Smooth muscle cell (in vitro differentiated cells): ENCODE measurements around the gene LTBP2. TPM values are rescaled to one million over a fixed set of nuclear protein-coding genes. Genes with fewer than 3 reads are reported as not detected.

Experiments used
- DNase-seq: peaks from one replicate; lab custom pipeline; 2025; ENCODE audit not compliant: unreplicated experiment; lab: John Stamatoyannopoulos, UW
- H2AFZ ChIP-seq: fragments of 200-600 bp; sonication (generic); 2 replicates; pipeline ENCODE4 v1.6.0; 2016; ENCODE audit warnings: antibody characterized with exemption, low read depth, mild to moderate bottlenecking
- H3F3A ChIP-seq: fragments of 200-600 bp; sonication (generic); 2 replicates; pipeline ENCODE4 v1.6.0; 2017; ENCODE audit warnings: antibody characterized with exemption, low read depth
- H3K27ac ChIP-seq: fragments of 200-600 bp; sonication (generic); 2 replicates; pipeline ENCODE4 v1.5.1; 2016; ENCODE audit warnings: low read depth, mild to moderate bottlenecking
- H3K27me3 ChIP-seq: fragments of 200-600 bp; sonication (generic); 2 replicates; pipeline ENCODE4 v1.6.1; 2016; ENCODE audit warnings: low read depth, mild to moderate bottlenecking
- H3K36me3 ChIP-seq: fragments of 200-600 bp; sonication (generic); 2 replicates; pipeline ENCODE4 v1.5.1; 2016; ENCODE audit warnings: low read depth
- H3K4me1 ChIP-seq: fragments of 200-600 bp; sonication (generic); 2 replicates; pipeline ENCODE4 v1.5.1; 2016; ENCODE audit warnings: low read depth
- H3K4me2 ChIP-seq: fragments of 200-600 bp; sonication (generic); 2 replicates; pipeline ENCODE4 v1.6.0; 2016; ENCODE audit warnings: mild to moderate bottlenecking
- H3K4me3 ChIP-seq: fragments of 200-600 bp; sonication (generic); 2 replicates; pipeline ENCODE4 v1.5.1; 2016; ENCODE audit warnings: mild to moderate bottlenecking
- H3K79me2 ChIP-seq: fragments of 200-600 bp; sonication (generic); 2 replicates; pipeline ENCODE4 v1.6.0; 2016; ENCODE audit warnings: low read depth, mild to moderate bottlenecking
- H3K9ac ChIP-seq: fragments of 200-600 bp; sonication (generic); 2 replicates; pipeline ENCODE4 v1.6.0; 2016; ENCODE audit warnings: low read depth
- H3K9me3 ChIP-seq: fragments of 200-600 bp; sonication (generic); replicated peaks from 2 replicates; pipeline ENCODE4 v1.5.1; 2016; ENCODE audit warnings: low read depth
- H4K20me1 ChIP-seq: fragments of 200-600 bp; sonication (generic); 2 replicates; pipeline ENCODE4 v1.6.0; 2016; ENCODE audit warnings: low read depth
- WGBS: methylation state at CpG from one replicate; pipeline ENCODE4 v1.1.7; 2016; ENCODE audit warnings: low lambda C conversion rate; 5-methylcytosine and 5-hydroxymethylcytosine counted together
- polyA plus RNA-seq: library from polyadenylated mRNA; unstranded; fragments of >200 nt; fragmentation: Nextera tagmentation; extraction: Ambion mirVana; gene quantifications from 2 replicates; pipeline ENCODE4 v1.2.1, GENCODE V29; 2016
- total RNA-seq: library from RNA; depleted of rRNA; stranded (reverse); fragments of >200 nt; gene quantifications from 2 replicates; pipeline ENCODE4 v1.2.3, GENCODE V29; 2014
- TF ChIP-seq, protein P1 (sequence below): fragments of 200-600 bp; sonication (generic); IDR thresholded peaks from 2 replicates; pipeline ENCODE4 v1.5.1; 2017; ENCODE audit warnings: borderline replicate concordance, mild to moderate bottlenecking, antibody characterized with exemption; ENCODE audit not compliant: insufficient read depth, poor library complexity, severe bottlenecking

LTBP2 gene
- total and polyA plus RNA-seq, 2 experiments from 2014 or later: 90.1 to 108 TPM

DNA sequence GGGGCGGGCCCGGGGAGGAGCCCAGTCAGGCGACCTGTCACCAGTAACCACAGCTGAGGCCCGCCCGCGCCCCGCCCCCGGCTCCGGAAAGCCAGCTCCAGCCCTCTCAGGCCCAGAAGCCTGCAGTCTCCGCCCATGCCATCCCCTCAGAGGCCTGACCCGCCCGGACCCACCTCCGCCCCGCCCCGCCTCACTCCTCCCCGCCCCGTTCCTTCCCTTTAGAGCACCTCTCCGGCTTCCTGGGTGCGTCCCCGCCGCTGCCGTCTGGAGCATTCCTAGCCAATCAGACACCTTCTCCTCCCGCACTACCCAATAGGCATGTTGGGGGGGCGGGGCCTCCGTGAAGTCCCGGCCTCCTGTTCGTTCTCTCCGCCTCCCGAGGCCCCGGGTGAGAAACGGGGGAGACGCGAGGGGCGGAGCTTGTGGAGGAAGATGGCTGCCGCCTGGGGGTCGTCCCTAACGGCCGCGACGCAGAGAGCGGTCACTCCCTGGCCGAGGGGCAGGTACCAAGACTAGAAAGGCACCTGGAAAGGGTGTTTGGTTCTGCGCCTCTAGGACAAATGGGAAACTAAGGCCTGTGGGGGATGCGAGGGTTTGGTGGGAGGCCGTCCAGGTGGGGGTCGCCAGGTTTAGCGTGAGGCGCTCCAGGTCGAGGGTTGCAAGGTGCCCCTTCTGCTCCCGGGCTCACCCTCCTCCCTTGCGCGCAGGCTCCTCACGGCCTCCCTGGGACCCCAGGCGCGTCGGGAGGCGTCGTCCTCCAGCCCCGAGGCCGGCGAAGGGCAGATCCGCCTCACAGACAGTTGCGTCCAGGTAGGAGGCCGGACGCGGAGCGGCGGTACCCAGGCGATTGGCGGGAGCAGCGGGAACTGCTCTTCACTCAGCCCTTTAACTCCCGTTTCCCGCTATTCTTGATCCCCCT lies 118.4 kb downstream of the LTBP2 start, which contains the start of gene ISCA2:
TSS of gene ISCA2 (plus strand) at position 423 of the 919 bp plus-strand sequence. CDS start at position 433, 10 bp downstream.
- H3K79me2 ChIP-seq: peaks cover 4% of the 10 kb centered on the region
- H3K9ac ChIP-seq: peak within 1 kb of the TSS; percentile 83
- H2AFZ ChIP-seq: peak within 1 kb of the TSS; percentile 96
- no peaks in the 10 kb centered on the region for H3K9me3 ChIP-seq
- TF ChIP-seq, protein P1, sequence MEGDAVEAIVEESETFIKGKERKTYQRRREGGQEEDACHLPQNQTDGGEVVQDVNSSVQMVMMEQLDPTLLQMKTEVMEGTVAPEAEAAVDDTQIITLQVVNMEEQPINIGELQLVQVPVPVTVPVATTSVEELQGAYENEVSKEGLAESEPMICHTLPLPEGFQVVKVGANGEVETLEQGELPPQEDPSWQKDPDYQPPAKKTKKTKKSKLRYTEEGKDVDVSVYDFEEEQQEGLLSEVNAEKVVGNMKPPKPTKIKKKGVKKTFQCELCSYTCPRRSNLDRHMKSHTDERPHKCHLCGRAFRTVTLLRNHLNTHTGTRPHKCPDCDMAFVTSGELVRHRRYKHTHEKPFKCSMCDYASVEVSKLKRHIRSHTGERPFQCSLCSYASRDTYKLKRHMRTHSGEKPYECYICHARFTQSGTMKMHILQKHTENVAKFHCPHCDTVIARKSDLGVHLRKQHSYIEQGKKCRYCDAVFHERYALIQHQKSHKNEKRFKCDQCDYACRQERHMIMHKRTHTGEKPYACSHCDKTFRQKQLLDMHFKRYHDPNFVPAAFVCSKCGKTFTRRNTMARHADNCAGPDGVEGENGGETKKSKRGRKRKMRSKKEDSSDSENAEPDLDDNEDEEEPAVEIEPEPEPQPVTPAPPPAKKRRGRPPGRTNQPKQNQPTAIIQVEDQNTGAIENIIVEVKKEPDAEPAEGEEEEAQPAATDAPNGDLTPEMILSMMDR: no peak
- peak; percentile 98 for DNase-seq
- peaks cover 13% of the 10 kb centered on the region for H3F3A ChIP-seq
- peaks cover 5% of the 10 kb centered on the region for H3K27me3 ChIP-seq
- H3K4me1 ChIP-seq: peaks cover 13% of the 10 kb centered on the region
- H3K27ac ChIP-seq: peak within 1 kb of the TSS; percentile 64
- peaks cover 23% of the 10 kb centered on the region for H4K20me1 ChIP-seq
- H3K4me2 ChIP-seq: peak within 1 kb of the TSS; percentile 93
- H3K4me3 ChIP-seq: peak within 1 kb of the TSS; percentile 82
- WGBS: under 1% methylated on average over 49 of the region's 73 CpGs
- H3K36me3 ChIP-seq: no peaks in the 10 kb centered on the region

DNA sequence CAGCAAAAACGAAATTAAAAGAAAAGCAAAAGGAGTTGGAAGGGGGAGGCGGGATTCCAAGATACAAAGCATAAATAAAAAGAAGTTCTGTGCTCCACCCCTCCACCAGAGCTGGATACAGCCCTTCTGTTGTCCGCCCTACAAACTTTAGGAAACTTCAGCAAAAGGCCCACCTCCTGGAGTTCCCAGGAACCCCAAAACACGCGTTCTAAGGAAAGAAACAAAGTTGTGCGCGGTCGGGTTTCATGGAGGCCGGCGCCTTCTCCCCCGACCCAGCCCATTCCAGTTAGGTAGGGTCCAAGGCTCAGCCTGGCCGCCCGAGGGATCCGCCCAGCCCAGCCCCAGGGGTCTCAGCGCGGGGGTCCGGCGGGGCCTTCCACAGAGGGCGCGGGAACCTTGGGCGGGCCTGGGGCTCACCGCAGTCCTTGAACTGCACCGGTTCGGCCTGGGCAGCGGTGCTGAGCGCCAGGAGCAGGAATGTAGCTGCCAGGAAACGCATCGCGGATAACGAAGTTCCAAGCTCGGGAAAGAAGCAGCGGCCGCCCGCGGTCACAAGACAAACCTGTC lies 119.2 kb downstream of the LTBP2 start, which contains the start of gene NPC2:
TSS of gene NPC2 (minus strand) at position 530 of the 567 bp plus-strand sequence. CDS start at position 499, 31 bp downstream.
- Histone ChIP-seq H3K9ac (peak within 1 kb of the TSS; percentile 83), H3K36me3 (no peaks in the 10 kb centered on the region), H3K27me3 (peaks cover 5% of the 10 kb centered on the region), H3K9me3 (no peaks in the 10 kb centered on the region), H3K27ac (peak within 1 kb of the TSS; percentile 64), H3K4me3 (peak within 1 kb of the TSS; percentile 82), H3F3A (peaks cover 13% of the 10 kb centered on the region), H2AFZ (peak within 1 kb of the TSS; percentile 96), H3K79me2 (peaks cover 4% of the 10 kb centered on the region), H3K4me1 (peaks cover 13% of the 10 kb centered on the region), H4K20me1 (peaks cover 23% of the 10 kb centered on the region), H3K4me2 (peak within 1 kb of the TSS; percentile 93)
- WGBS: 1% methylated on average over 31 of the region's 35 CpGs
- TF ChIP-seq, protein P1: no peak
- DNase-seq: no peak

GRCh38 chr14:74491956-74492775 lies 119.9 kb downstream of the LTBP2 start:
- Histone ChIP-seq H2AFZ (peak overlapping the region; percentile 90), H3K9me3 (no peaks in the 10 kb centered on the region), H3K4me1 (peaks cover 13% of the 10 kb centered on the region), H3K4me3 (peak overlapping the region; percentile 76), H3F3A (peaks cover 13% of the 10 kb centered on the region), H3K4me2 (peak overlapping the region; percentile 91), H3K36me3 (no peaks in the 10 kb centered on the region), H3K79me2 (peaks cover 4% of the 10 kb centered on the region), H3K27ac (no peak overlapping the region), H3K9ac (peak overlapping the region; percentile 83), H4K20me1 (peaks cover 23% of the 10 kb centered on the region), H3K27me3 (peaks cover 5% of the 10 kb centered on the region)
- DNase-seq: no peak
- TF ChIP-seq, protein P1: peak; percentile 5
- WGBS: 2% methylated on average over 20 of the region's 20 CpGs
